Panc1 (cell line): ENCODE results near the gene NFATC2IP. TPM values are rescaled to one million over a fixed set of nuclear protein-coding genes. Genes with fewer than 3 reads are reported as not detected.

Experiments
- ATAC-seq: fragments of 200-7000 bp; cut with Tn5 transposase; 2 replicates; pipeline ENCODE4 v1.9.1; 2020; ENCODE audit warnings: mild to moderate bottlenecking, moderate library complexity
- BruUV-seq: library from RNA; stranded (reverse); fragments of 400-500 nt; replicated peaks from 2 replicates; lab custom pipeline; 2021; lab: Mats Ljungman, UMichigan
- CTCF ChIA-PET: fragments of 300-600 bp; sonication (Branson Sonifier 250); formaldehyde crosslinking; loops from one replicate; lab custom pipeline; 2022; ENCODE audit warnings: antibody characterized with exemption; lab: Charles Lee
- POLR2A ChIA-PET: fragments of 300-600 bp; sonication (Branson Sonifier 250); formaldehyde crosslinking; loops from one replicate; lab custom pipeline; 2022; ENCODE audit warnings: antibody characterized with exemption; lab: Charles Lee
- DNase-seq: peaks from one replicate; pipeline ENCODE4 v3.0.0-alpha.2; 2010; ENCODE audit warnings: low read depth, low spot score
- H3K27ac ChIP-seq: 2 replicates; pipeline ENCODE4 v1.5.1; 2011; ENCODE audit warnings: mild to moderate bottlenecking, low read length, inconsistent platforms
- H3K27me3 ChIP-seq: fragments of 200-500 bp; sonication (Bioruptor generic); 2 replicates; pipeline ENCODE4 v1.6.0; 2014; ENCODE audit warnings: low read length, inconsistent platforms; ENCODE audit not compliant: control insufficient read depth, insufficient read depth
- H3K36me3 ChIP-seq: fragments of 200-500 bp; sonication (Bioruptor generic); 2 replicates; pipeline ENCODE4 v1.5.1; 2014; ENCODE audit warnings: inconsistent platforms, mild to moderate bottlenecking, low read length, moderate library complexity; ENCODE audit not compliant: control insufficient read depth, insufficient read depth
- H3K4me1 ChIP-seq: 2 replicates; pipeline ENCODE4 v1.5.1; 2011; ENCODE audit warnings: inconsistent platforms, mild to moderate bottlenecking, low read length, moderate library complexity; ENCODE audit not compliant: control insufficient read depth, insufficient read depth
- H3K4me3 ChIP-seq, 2 experiments: 2 replicates each; pipeline ENCODE4 v1.5.1; 2011 to 2012; ENCODE audit warnings: low read depth in 2 of 2, low read length in 2 of 2, mild to moderate bottlenecking in 2 of 2, inconsistent platforms in 1 of 2, moderate library complexity in 1 of 2
- H3K9me3 ChIP-seq: fragments of 200-500 bp; sonication (Bioruptor generic); 2 replicates; pipeline ENCODE4 v1.5.1; 2014; ENCODE audit warnings: low read depth, mild to moderate bottlenecking, inconsistent platforms, low read length, moderate library complexity; ENCODE audit not compliant: control insufficient read depth, insufficient read depth
- CTCF ChIP-seq: fragments of 450-650 bp; IDR thresholded peaks from 2 replicates; pipeline ENCODE4 v1.5.1; 2017; ENCODE audit warnings: mild to moderate bottlenecking
- POLR2AphosphoS5 ChIP-seq: IDR thresholded peaks from 2 replicates; pipeline ENCODE4 v1.6.1; 2012; ENCODE audit warnings: mild to moderate bottlenecking, low read depth, low read length, moderate library complexity
- REST ChIP-seq, 2 experiments: IDR thresholded peaks; 2 replicates each; pipeline ENCODE4 v1.6.1; 2011 to 2012; ENCODE audit warnings: low read depth in 2 of 2, control low read depth in 1 of 2, low read length in 1 of 2, mild to moderate bottlenecking in 1 of 2, moderate library complexity in 1 of 2; ENCODE audit not compliant: insufficient read depth in 1 of 2
- SIN3A ChIP-seq: IDR thresholded peaks from 2 replicates; pipeline ENCODE4 v1.6.1; 2012; ENCODE audit warnings: low read depth, mild to moderate bottlenecking, low read length, moderate library complexity, borderline replicate concordance; ENCODE audit not compliant: insufficient read depth
- TCF7L2 ChIP-seq: IDR thresholded peaks from 2 replicates; pipeline ENCODE4 v1.6.1; 2011; ENCODE audit warnings: mild to moderate bottlenecking, low read depth, low read length, inconsistent platforms
- in situ Hi-C: cut with HindIII; loops from 2 replicates; pipeline ENCODE4 v1.10.0; 2016; ENCODE audit warnings: low sequenced_read_pairs, low pct_unique_long_range_greater_than_20kb
- intact Hi-C: fragments of 100-400 bp; cut with micrococcal nuclease; formaldehyde crosslinking; loops from one replicate; pipeline ENCODE4 v1.10.0; 2022; ENCODE audit not compliant: unreplicated experiment
- total RNA-seq: library from RNA; stranded (reverse); gene quantifications from one replicate; pipeline ENCODE4 v1.2.1, GENCODE V29; 2021; ENCODE audit not compliant: unreplicated experiment

The NFATC2IP gene
- total RNA-seq, 1 experiment from 2014 or later, result 47.3 TPM

- no TSS peak for BruUV-seq
Measured at GRCh38 chr16:28931801-28932225, 18.9 kb upstream of the NFATC2IP start, which contains the start of gene CD19. CD19 (plus strand) TSS chr16:28931971; CDS start chr16:28932001, 30 bp downstream.

More at GRCh38 chr16:28931801-28932225, 18.9 kb upstream of the NFATC2IP start, which contains the start of gene CD19:
- ChIA-PET CTCF (no interaction called here), POLR2A (no interaction called here)
- Histone ChIP-seq H3K4me1 (no peaks in the 10 kb centered on the region), H3K4me3 (no peak within 1 kb of the TSS), H3K27me3 (no peaks in the 10 kb centered on the region), H3K36me3 (no peaks in the 10 kb centered on the region), H3K9me3 (no peaks in the 10 kb centered on the region), H3K27ac (no peak within 1 kb of the TSS)
- TF ChIP-seq TCF7L2, result no peak
- no peak for TF ChIP-seq POLR2AphosphoS5
- no peak for TF ChIP-seq REST (IDR thresholded peaks at IDR 0.05; ENCODE audit: insufficient read depth in 1 of 2, low read depth in 2 of 2, low read length in 1 of 2)
- no peak for TF ChIP-seq SIN3A
- no peak for TF ChIP-seq CTCF
- in situ Hi-C loops (no loop called here), intact Hi-C loops (no loop called here)
- no peak for ATAC-seq
- DNase-seq, result no peak
